Measurements from ENCODE around the gene GAL. TPM values are rescaled to one million over a fixed set of nuclear protein-coding genes. Genes with fewer than 3 reads are reported as not detected.

Gene GAL
- total RNA-seq, 6 experiments from 2014 or later: 0.49 TPM; not detected in 5

DNA sequence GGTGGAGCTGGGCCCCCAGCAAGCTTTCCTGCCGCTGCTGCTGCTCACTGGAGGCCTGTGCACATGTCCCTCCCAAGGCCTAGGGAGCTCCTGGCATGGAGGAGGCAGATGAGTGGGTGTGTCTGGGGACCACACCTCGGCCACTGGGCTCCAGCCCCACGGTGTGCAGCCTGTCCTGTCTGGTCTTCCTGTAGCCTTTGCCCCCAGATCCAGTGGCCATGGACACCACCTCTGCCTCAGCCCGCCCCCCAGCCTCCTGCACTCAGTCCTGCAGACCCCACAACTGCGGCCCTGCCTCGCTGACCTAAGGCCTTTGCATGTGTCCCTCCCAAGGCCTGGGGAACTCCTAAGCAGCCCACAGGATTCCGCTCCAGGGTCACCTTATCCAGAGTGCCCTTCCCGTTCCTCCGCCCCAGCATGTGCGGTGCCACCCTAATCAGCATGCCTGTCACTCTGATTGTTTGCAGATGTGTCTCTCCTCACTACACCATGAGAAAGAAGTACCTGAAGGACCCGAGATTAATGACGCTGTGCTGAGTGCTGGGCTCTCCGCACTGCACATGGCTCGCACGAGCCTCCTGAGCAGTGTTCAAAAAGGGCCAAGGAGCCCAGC lies 8.6 kb downstream of the GAL start:
- TF ChIP-seq, protein P1, sequence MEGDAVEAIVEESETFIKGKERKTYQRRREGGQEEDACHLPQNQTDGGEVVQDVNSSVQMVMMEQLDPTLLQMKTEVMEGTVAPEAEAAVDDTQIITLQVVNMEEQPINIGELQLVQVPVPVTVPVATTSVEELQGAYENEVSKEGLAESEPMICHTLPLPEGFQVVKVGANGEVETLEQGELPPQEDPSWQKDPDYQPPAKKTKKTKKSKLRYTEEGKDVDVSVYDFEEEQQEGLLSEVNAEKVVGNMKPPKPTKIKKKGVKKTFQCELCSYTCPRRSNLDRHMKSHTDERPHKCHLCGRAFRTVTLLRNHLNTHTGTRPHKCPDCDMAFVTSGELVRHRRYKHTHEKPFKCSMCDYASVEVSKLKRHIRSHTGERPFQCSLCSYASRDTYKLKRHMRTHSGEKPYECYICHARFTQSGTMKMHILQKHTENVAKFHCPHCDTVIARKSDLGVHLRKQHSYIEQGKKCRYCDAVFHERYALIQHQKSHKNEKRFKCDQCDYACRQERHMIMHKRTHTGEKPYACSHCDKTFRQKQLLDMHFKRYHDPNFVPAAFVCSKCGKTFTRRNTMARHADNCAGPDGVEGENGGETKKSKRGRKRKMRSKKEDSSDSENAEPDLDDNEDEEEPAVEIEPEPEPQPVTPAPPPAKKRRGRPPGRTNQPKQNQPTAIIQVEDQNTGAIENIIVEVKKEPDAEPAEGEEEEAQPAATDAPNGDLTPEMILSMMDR (IDR thresholded peaks at IDR 0.05): no peak
- DNase-seq (no peak), ATAC-seq (peak in 1 of 4 donors; percentile 15)
- WGBS (ENCODE audit: insufficient coverage, low coverage, low lambda C conversion rate, missing lambda C conversion rate): 75% methylated on average over 6 of the region's 15 CpGs
- no peak overlapping the region for H3K4me3 ChIP-seq
- no peak overlapping the region for H3K27ac ChIP-seq
- H3K36me3 ChIP-seq: no peaks in the 10 kb centered on the region
- no peaks in the 10 kb centered on the region for H3K4me1 ChIP-seq
- H3K27me3 ChIP-seq: no peaks in the 10 kb centered on the region
- intact Hi-C loops (cut with DNase I): no loop called here
- H3K9me3 ChIP-seq: no peaks in the 10 kb centered on the region

DNA sequence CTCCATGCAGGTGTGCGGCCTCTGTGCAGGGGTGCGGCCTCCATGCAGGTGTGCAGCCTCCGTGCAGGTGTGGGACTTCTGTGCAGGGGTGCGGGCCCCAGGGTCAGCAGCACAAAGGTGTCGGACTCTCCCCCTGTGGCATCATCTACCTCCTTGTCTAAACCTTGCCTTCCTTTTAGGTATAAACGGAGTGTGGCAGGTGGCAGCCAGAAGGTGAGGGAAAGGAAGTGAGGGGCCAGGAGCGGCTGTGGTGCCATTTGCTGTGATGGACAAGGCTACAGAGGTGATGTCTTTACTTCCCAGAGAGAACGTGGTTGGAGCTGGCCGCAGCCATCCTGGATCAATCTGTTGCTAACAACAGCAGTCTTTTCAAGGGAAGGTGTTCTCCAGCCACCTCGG lies 9.1 kb downstream of the GAL start:
- ATAC-seq: no peak
- intact Hi-C loops (cut with DNase I): no loop called here
- H3K27me3 ChIP-seq: no peaks in the 10 kb centered on the region

DNA sequence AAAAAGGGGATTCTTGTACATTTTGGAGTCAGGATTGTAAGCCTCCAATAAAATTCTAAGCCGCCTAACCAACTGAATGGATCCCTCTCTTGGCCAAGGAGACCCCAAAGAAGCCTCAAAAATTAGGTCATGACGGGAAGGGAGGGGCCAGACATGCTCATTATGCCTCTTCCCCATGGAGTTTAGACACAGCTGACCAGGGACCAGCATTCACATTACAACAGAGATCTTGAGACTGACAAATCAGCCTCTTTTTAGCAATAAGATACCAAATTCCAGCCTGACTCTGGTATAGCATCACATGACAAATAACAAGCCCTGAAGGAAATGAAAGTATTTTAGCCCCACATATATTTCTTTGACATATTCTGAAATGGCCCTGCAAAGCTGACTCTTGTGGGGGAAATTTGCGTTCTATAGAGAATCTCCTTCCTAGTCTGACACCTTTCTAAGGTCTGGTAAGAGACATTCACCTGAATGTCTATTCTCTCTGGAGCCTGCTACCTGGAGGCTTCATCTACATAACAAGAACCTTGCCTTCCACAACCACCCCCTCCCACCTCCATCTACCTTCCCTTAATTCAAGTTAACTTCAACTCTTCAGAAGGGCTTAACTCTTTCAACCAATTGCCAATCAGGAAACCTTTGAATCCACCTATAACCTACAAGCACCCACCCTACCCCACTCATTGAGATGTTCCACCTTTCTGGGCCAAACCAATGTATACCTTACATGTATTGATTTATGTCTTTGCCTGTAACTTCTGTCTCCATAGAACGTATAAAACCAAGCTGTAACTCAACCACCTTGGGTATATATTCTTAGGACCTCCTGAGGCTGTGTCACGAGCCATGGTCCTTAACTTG lies 10.3 kb downstream of the GAL start:
- Histone ChIP-seq H3K4me1 (no peaks in the 10 kb centered on the region), H3K36me3 (no peaks in the 10 kb centered on the region), H3K9me3 (no peaks in the 10 kb centered on the region), H3K27me3 (no peaks in the 10 kb centered on the region), H3K4me3 (no peak overlapping the region), H3K27ac (no peak overlapping the region)
- 63% methylated on average over 5 of the region's 5 CpGs for WGBS (ENCODE audit: insufficient coverage, low coverage, low lambda C conversion rate, missing lambda C conversion rate)
- TF ChIP-seq, protein P1 (IDR thresholded peaks at IDR 0.05): no peak
- TF ChIP-seq POLR2A (IDR thresholded peaks at IDR 0.05): no peak
- intact Hi-C loops (cut with DNase I): no loop called here
- DNase-seq (peak in 1 of 3 donors; percentile 5), ATAC-seq (no peak)

More for the DNA sequence above, 9.1 kb downstream of the GAL start:
- H3K27ac ChIP-seq: no peak overlapping the region
- H3K36me3 ChIP-seq: no peaks in the 10 kb centered on the region
- no peaks in the 10 kb centered on the region for H3K9me3 ChIP-seq
- no peak for TF ChIP-seq POLR2A (IDR thresholded peaks at IDR 0.05)
- TF ChIP-seq, protein P1 (IDR thresholded peaks at IDR 0.05): no peak
- H3K4me1 ChIP-seq: no peaks in the 10 kb centered on the region
- peak in 1 of 3 donors; percentile 35 for DNase-seq
- WGBS (ENCODE audit: insufficient coverage, low coverage, low lambda C conversion rate, missing lambda C conversion rate): 36% methylated on average over 1 of the region's 10 CpGs
- H3K4me3 ChIP-seq: no peak overlapping the region

DNA sequence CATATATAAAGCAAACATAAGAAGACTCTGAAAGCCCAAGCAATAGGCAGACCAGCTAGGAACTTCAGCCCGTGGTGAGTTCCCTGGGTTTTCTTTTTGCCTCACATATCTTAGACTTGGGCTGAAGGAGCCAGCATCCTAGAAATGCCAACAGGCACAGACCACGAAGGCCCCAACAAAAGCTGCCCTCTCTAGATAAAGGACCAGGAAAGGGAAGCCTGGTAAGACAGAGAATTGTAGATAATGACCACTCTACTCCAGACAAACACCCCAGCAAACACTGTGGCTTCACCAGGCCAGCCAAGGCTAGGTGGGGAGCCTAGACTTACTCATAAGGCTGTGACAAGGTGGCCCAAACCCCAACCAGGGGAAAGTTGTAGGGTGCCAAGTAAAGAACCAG lies 11.2 kb downstream of the GAL start:
- Histone ChIP-seq H3K27me3 (no peaks in the 10 kb centered on the region), H3K27ac (no peak overlapping the region), H3K9me3 (no peaks in the 10 kb centered on the region), H3K4me1 (no peaks in the 10 kb centered on the region), H3K36me3 (no peaks in the 10 kb centered on the region), H3K4me3 (no peak overlapping the region)
- intact Hi-C loops (cut with DNase I): no loop called here
- DNase-seq: no peak
- ATAC-seq: no peak
- 28% methylated on average over 2 of the region's 2 CpGs for WGBS (ENCODE audit: insufficient coverage, low coverage, low lambda C conversion rate, missing lambda C conversion rate)
- TF ChIP-seq, protein P1 (IDR thresholded peaks at IDR 0.05): no peak
- TF ChIP-seq POLR2A (IDR thresholded peaks at IDR 0.05): no peak
